ENCODE results near the gene KLC3.
"Not testable (repeated sequence)": the region's sequence is repeated elsewhere in the genome, so short reads cannot be mapped to it uniquely, and the experiment has no call there.

Gene KLC3

GRCh38 chr19:45340232-45340898 lies at the start of gene KLC3:
Gene KLC3 (plus strand): TSS chr19:45340750. CDS start chr19:45345542, 4,792 bp downstream.
- no peak for DNase-seq

- no peak for DNase-seq
Measured at GRCh38 chr19:45291834-45292233, 48.7 kb upstream of the KLC3 start.

GRCh38 chr19:45293682-45294081 lies 46.9 kb upstream of the KLC3 start:
- no peak for DNase-seq

GRCh38 chr19:45294291-45295029 lies 46.1 kb upstream of the KLC3 start:
- no peak for DNase-seq

GRCh38 chr19:45295873-45296272 lies 44.7 kb upstream of the KLC3 start:
- no peak for DNase-seq

DNA sequence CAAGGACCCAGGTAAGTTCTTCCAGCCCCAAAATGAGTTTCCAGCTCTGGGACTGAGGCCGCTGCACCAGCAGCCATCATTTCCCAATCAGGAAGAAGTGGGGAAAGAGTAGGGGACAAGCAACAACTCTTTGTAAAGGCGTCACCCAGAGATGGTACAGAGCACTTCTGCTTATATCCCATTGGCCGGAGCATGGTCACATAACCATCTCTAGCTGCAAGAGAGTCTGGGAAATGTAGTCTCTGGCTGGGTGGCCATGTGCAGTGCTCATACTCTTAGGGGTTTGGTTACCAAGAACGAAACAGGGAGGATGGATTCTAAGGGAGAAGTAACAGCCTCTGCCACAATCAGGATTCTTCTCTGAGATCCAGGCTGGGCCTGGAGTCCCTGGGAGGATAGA lies 44.2 kb upstream of the KLC3 start:
- DNase-seq: no peak

GRCh38 chr19:45297674-45298073 lies 42.9 kb upstream of the KLC3 start:
- DNase-seq: no peak

GRCh38 chr19:45298264-45298663 lies 42.3 kb upstream of the KLC3 start:
- DNase-seq: no peak

- no peak for DNase-seq
Measured at GRCh38 chr19:45299719-45300118, 40.8 kb upstream of the KLC3 start.

DNA sequence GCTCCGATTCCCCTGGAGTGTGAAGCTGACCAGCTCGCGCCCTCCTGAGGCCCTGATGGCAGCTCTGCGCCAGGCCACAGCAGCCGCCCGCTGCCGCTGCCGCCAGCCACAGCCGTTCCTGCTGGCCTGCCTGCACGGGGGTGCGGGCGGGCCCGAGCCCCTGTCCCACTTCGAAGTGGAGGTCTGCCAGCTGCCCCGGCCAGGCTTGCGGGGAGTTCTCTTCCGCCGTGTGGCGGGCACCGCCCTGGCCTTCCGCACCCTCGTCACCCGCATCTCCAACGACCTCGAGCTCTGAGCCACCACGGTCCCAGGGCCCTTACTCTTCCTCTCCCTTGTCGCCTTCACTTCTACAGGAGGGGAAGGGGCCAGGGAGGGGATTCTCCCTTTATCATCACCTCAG lies 38.1 kb upstream of the KLC3 start:
- no peak for DNase-seq

DNA sequence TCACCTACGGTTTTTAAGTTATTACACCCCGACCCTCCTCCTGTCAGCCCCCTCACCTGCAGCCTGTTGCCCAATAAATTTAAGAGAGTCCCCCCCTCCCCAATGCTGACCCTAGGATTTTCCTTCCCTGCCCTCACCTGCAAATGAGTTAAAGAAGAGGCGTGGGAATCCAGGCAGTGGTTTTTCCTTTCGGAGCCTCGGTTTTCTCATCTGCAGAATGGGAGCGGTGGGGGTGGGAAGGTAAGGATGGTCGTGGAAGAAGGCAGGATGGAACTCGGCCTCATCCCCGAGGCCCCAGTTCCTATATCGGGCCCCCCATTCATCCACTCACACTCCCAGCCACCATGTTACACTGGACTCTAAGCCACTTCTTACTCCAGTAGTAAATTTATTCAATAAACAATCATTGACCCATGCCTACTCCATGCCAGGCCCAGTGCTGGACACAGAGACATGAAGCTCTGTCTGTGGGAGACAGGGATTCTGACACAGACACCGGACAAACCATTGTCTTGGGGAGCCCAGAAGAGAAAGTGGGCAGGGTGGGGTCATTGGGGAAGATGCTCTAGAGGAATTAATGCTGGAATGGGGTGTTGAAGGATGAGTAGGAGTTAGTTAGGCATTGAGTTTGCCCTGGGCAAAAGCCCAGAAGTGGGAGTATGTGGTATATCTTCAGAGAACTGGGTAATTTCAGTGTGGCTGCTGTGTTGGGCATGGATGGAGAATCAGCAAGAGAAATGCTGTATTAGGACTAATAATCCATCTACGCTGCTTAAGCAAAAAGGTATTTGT lies 37.1 kb upstream of the KLC3 start:
- DNase-seq: no peak

DNA sequence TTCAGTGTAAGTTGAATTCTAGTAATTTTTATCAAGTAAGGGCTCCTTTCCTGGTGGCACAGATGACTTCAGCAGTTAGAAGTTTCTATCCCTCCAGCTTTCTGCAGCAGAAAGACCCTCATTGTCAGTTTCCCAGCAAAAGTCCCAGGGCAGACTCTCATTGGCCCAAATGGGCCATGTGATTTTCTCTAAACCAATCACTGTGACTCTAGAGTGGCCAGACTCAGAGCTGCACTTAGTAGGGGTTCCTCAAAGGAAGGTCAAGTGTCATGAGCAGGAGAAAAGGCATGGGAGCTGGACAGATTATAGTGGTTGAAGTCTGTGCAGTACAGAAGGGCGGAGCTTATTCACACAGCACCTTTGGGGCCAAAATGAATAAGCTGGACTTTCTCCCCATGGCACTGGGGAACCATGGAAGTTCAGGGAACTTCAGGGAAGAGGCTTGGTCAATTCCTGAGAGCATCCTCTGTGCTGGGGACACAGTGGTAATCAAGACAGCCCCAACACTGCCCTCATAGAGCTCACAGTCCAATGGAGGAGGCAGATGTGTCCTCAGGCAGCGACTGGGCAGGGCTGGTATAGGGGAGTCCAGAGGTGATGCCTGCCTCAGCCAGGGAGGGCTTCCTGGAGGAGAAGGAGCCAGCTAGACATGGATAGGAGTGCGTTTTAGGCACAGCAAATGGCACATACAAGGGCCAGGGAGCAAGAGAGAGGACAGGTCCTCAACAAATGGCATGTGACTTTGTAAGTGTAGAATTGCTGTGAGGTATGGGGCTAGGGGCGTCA lies 36.2 kb upstream of the KLC3 start:
- no peak for DNase-seq

DNA sequence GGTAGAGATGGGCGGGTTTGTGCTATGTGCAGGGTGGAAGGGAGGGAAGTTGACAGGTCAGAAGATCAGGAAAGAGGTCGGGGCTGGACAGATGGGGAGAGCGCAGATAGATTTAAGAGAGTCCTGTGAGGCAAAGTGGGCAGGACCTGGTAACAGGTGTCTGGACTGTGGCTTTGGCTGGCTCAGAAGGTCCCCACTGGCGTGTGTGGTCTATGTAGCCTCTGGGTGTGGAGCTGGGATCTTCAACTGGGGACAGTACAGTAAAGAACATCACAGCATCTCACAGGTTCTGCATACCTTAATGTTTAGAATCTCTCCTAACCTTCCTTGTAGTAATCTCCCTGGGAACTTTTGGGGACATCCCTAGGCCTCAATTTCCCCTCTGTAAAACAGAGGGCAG lies 35.5 kb upstream of the KLC3 start:
- no peak for DNase-seq

DNA sequence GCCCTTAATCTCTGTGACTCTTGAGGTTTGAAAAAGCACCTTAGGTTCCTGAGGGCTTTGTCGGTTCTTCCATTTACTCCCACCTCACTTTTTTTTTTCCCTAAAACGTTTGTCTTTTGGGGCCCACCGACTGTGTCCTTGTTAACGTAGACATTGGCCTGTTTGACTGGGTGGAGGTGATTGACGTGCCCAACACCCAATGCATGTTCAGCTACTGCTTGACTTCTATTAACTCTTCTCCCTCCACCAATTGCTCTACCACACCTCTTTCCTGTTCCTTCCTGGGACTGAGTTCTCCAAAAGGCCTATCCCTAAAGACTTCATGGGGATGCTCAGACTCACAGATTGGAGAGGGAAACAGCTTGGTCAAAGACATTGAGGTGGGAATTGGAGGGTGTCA lies 35.1 kb upstream of the KLC3 start:
- no peak for DNase-seq

- DNase-seq: no peak
Measured at GRCh38 chr19:45306040-45306439, 34.5 kb upstream of the KLC3 start.

GRCh38 chr19:45306518-45307027 lies 34.0 kb upstream of the KLC3 start:
- peak; percentile 77 for DNase-seq

GRCh38 chr19:45307361-45307760 lies 33.2 kb upstream of the KLC3 start:
- DNase-seq: no peak

DNA sequence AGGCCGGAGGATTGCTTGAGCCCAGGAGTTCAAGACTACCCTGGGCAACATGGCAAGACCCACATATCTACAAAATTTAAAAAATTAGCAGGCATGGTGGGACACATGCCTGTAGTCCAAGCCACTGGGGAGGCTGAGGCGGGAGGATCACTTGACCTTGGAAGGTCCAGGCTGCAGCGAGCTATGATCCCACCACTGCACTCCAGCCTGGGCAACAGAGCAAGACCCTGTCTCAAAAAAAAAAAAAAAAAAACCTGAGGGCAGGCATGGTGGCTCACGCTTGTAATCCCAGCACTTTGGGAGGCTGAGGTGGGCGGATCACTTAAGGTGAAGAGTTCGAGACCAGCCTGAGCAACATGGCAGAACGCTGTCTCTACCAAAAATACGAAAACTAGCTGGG lies 31.2 kb upstream of the KLC3 start:
- DNase-seq: not testable (repeated sequence)

DNA sequence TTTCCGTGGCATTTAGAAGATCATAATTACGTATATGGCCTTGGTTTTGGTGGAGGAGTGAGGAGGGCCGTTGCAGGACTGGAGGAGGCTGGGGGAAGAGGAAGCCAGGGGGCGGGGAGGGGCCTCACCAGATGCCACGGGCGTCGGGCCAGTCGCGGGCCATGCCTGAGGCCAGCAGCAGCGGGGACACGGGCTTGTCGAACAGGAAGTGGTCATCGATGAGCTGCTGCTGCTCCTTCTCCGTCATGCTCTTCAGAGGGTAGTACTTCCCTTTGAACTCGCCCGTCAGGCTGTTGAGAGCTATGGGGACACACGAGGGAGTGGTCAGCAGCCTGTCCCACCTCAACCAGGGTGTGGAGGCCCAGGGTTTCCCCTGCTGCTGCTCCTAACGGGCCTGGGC lies 28.9 kb upstream of the KLC3 start:
- DNase-seq: no peak

DNA sequence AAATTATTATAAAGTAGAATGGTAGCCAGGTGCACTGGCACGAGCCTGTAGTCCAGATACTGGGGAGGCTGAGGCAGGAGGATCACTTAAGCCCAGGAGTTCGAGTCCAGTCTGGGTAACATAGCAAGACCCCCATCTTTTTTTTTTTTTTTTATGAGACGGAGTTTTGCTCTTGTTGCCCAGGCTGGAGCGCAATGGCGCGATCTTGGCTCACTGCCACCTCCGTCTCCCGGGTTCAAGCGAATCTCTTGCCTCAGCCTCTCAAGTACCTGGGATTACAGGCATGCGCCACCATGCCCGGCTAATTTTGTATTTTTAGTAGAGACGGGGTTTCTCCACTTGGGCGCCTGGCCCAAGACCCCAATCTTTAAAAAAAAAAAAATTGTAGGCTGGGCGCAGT lies 28.3 kb upstream of the KLC3 start:
- not testable (repeated sequence) for DNase-seq

DNA sequence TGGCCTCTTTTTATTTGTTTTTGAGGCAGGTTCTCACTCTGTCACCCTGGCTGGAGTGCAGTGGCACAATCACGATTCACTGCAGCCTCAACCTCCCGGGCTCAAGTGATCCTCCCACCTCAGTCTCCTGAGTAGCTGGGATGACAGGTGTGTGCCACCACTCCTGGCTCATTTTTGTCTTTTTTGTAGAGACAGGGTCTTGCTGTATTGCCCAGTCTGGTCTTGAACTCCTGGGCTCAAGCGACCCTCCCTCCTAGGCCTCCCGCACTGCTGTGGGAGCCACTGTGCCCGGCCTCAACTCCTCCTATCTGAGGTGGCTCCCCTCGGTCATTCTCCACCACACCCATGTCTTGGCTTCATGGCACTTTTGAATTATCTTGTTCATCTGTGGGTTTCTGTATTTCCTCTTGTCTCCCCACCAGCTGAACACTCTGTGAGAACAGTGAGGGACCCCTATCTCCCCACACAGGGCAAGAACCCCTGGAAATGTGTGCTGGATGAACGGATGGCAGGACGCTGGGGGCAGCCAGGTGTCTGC lies 25.8 kb upstream of the KLC3 start:
- DNase-seq: no peak

- no peak for DNase-seq
Measured at GRCh38 chr19:45315304-45315703, 25.2 kb upstream of the KLC3 start.
